ENCODE measurements around the gene DEFB124.

DNA sequence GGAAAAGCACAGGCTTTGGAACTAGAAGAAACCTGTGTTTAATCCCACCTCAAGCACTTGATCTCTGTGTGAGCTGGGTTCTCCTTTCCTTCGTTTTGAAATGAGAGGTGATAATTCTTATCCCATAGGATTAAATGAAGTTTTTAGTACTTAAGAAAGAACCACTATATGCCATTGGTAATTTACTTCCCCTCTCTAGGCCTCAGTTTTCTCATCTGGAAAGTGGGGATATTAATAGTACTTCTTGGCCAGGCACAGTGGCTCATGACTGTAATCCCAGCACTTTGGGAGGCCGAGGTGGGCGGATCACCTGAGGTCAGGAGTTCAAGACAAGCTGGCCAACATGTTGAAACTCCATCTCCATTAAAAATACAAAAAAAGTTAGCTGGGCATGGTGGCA lies 14.2 kb upstream of the DEFB124 start:
- TF ChIP-seq, protein P1, sequence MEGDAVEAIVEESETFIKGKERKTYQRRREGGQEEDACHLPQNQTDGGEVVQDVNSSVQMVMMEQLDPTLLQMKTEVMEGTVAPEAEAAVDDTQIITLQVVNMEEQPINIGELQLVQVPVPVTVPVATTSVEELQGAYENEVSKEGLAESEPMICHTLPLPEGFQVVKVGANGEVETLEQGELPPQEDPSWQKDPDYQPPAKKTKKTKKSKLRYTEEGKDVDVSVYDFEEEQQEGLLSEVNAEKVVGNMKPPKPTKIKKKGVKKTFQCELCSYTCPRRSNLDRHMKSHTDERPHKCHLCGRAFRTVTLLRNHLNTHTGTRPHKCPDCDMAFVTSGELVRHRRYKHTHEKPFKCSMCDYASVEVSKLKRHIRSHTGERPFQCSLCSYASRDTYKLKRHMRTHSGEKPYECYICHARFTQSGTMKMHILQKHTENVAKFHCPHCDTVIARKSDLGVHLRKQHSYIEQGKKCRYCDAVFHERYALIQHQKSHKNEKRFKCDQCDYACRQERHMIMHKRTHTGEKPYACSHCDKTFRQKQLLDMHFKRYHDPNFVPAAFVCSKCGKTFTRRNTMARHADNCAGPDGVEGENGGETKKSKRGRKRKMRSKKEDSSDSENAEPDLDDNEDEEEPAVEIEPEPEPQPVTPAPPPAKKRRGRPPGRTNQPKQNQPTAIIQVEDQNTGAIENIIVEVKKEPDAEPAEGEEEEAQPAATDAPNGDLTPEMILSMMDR (IDR thresholded peaks at IDR 0.05; ENCODE audit: low read depth, low read length), result no peak
- no peak for TF ChIP-seq POLR2A (IDR thresholded peaks at IDR 0.05; ENCODE audit: extremely low read depth, insufficient read length)
